ENCODE measurements around the gene CEP72.

- TF ChIP-seq NRF1 (conservative IDR thresholded peaks at IDR 0.05; ENCODE audit: low read depth, low read length) (no peak), CHD2 (IDR thresholded peaks at IDR 0.05; ENCODE audit: borderline replicate concordance, low read depth, low read length) (no peak), MXI1 (IDR thresholded peaks at IDR 0.05; ENCODE audit: low read depth, low read length) (no peak), DPF2 (IDR thresholded peaks at IDR 0.05) (no peak), NR2C2 (IDR thresholded peaks at IDR 0.05; ENCODE audit: borderline replicate concordance, control insufficient read depth, insufficient read length, low read depth) (no peak)
These were observed 35.6 kb downstream of the CEP72 start for GRCh38 chr5:647727-648126.

Measured in GM12878 (cell line).